Vagina (tissue), 2 donors: ENCODE data around the gene ADAM15. TPM values are rescaled to one million over a fixed set of nuclear protein-coding genes. Genes with fewer than 3 reads are reported as not detected.

Experiments used
- DNase-seq, 2 donors: peaks; one replicate each; pipeline ENCODE4 v3.0.0-alpha.2; 2017; ENCODE audit errors: extremely low spot score in 2 of 2
- H3K27ac ChIP-seq: fragments of 200-600 bp; sonication (generic); one replicate; pipeline ENCODE4 v1.5.1; 2019
- H3K27me3 ChIP-seq: fragments of 200-600 bp; sonication (generic); one replicate; pipeline ENCODE4 v1.5.1; 2019
- H3K36me3 ChIP-seq, 2 donors: fragments of 200-600 bp; sonication (generic); one replicate each; pipeline ENCODE4 v1.5.1; 2017 to 2019
- H3K4me1 ChIP-seq: fragments of 200-600 bp; sonication (generic); one replicate; pipeline ENCODE4 v1.5.1; 2019
- H3K4me3 ChIP-seq, 2 donors: fragments of 200-600 bp; sonication (generic); 1 replicate in 1 of 2; 2 replicates in 1 of 2; pipeline ENCODE4 v1.5.1; 2016 to 2019
- H3K9me3 ChIP-seq: fragments of 200-600 bp; sonication (generic); one replicate; pipeline ENCODE4 v1.5.1; 2019
- CTCF ChIP-seq, 3 experiments: fragments of 450-650 bp in 2 of 3; fragments of 200-600 bp in 1 of 3; sonication (generic) in 1 of 3; IDR thresholded peaks; one replicate each; pipeline ENCODE4 v1.5.1; 2017 to 2019; ENCODE audit warnings: antibody characterized with exemption in 3 of 3, mild to moderate bottlenecking in 2 of 3, moderate library complexity in 2 of 3
- POLR2A ChIP-seq, 2 donors: fragments of 450-650 bp; IDR thresholded peaks; one replicate each; pipeline ENCODE4 v1.6.1; 2017; ENCODE audit warnings: antibody characterized with exemption in 2 of 2, mild to moderate bottlenecking in 2 of 2, moderate library complexity in 2 of 2
- POLR2AphosphoS5 ChIP-seq, 2 donors: sonication (generic); formaldehyde crosslinking; IDR thresholded peaks; one replicate each; pipeline ENCODE4 v1.9.0; 2017; ENCODE audit warnings: antibody characterized with exemption in 2 of 2, mild to moderate bottlenecking in 2 of 2, low read depth in 1 of 2; ENCODE audit not compliant: insufficient read depth in 1 of 2
- intact Hi-C: fragments of 100-400 bp; cut with DNase I; formaldehyde crosslinking; loops from one replicate; pipeline ENCODE4 v1.15.1; 2023
- total RNA-seq: library from RNA; depleted of rRNA; stranded (reverse); fragments of >200 nt; gene quantifications from one replicate; pipeline ENCODE4 v1.2.3, GENCODE V29; 2016

ADAM15 gene
- total RNA-seq, 1 donor from 2014 or later, result 193 TPM

DNA sequence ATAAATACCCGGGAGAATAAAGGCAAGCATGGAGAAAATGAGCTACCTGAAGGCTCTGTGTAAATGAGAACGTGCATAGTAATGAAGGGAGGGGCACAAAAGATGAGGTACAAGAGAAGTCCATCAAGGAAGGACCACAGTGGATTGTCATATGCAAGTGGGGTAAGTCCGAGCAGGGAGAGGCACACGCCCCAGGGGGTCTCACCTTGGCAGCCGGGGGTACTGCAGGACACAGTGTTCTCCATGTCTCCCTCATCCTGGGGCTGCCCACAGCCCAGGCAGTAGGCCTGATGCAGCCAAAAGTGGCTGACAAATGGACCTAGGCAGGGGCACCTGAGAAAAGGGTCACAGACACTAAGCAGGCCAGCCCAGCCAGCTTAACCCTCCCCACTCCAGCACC is 27.5 kb upstream of the ADAM15 start:
- no peaks in the 10 kb centered on the region for H3K27me3 ChIP-seq
- TF ChIP-seq CTCF (IDR thresholded peaks at IDR 0.05) (no peak), POLR2AphosphoS5 (IDR thresholded peaks at IDR 0.05; ENCODE audit: insufficient read depth in 1 of 2, low read depth in 1 of 2) (no peak), POLR2A (IDR thresholded peaks at IDR 0.05) (no peak)
- no peaks in the 10 kb centered on the region for H3K36me3 ChIP-seq

GRCh38 chr1:155024315-155024714 is 26.8 kb upstream of the ADAM15 start:
- DNase-seq, result no peak
- H3K4me1 ChIP-seq, result peaks cover 7% of the 10 kb centered on the region
- no peaks in the 10 kb centered on the region for H3K36me3 ChIP-seq
- no peak overlapping the region for H3K27ac ChIP-seq
- no peak overlapping the region for H3K4me3 ChIP-seq
- intact Hi-C loops, result no loop called here
- no peaks in the 10 kb centered on the region for H3K27me3 ChIP-seq
- no peaks in the 10 kb centered on the region for H3K9me3 ChIP-seq
- no peak for TF ChIP-seq POLR2AphosphoS5 (IDR thresholded peaks at IDR 0.05; ENCODE audit: insufficient read depth in 1 of 2, low read depth in 1 of 2)
- TF ChIP-seq POLR2A (IDR thresholded peaks at IDR 0.05), result no peak
- TF ChIP-seq CTCF (IDR thresholded peaks at IDR 0.05), result no peak

More for the DNA sequence above, 27.5 kb upstream of the ADAM15 start:
- no peaks in the 10 kb centered on the region for H3K9me3 ChIP-seq
- intact Hi-C loops, result no loop called here
- DNase-seq, result no peak
- H3K4me1 ChIP-seq, result peaks cover 14% of the 10 kb centered on the region
- H3K27ac ChIP-seq, result no peak overlapping the region
- H3K4me3 ChIP-seq, result no peak overlapping the region

DNA sequence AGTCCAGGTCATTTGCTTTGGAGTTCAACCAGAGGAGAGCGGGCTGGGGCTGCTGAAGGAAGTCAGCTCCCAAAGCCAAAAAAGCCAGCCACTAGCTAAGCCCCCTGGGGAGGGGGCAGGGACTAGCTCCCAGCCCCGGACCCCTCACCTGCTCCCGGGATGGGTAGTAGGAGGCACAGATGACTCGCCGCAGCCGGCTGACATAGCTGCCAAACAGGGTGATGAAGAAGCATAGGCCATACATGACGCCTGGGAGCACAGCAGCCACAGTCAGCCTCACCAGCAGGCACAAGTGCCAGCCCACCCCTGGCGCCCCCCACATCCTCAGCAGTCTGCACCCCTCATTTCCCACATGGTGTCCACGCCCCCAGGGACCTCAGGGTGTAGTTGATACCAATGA is 25.0 kb upstream of the ADAM15 start:
- no peak for DNase-seq
- no peaks in the 10 kb centered on the region for H3K36me3 ChIP-seq
- no peak overlapping the region for H3K4me3 ChIP-seq
- H3K27me3 ChIP-seq, result no peaks in the 10 kb centered on the region
- intact Hi-C loops, result no loop called here
- H3K4me1 ChIP-seq, result no peaks in the 10 kb centered on the region
- TF ChIP-seq CTCF (IDR thresholded peaks at IDR 0.05) (no peak), POLR2A (IDR thresholded peaks at IDR 0.05) (no peak), POLR2AphosphoS5 (IDR thresholded peaks at IDR 0.05; ENCODE audit: insufficient read depth in 1 of 2, low read depth in 1 of 2) (no peak)
- H3K27ac ChIP-seq, result no peak overlapping the region
- no peaks in the 10 kb centered on the region for H3K9me3 ChIP-seq

GRCh38 chr1:155026588-155026987 is 24.5 kb upstream of the ADAM15 start:
- Histone ChIP-seq H3K27me3 (no peaks in the 10 kb centered on the region), H3K36me3 (no peaks in the 10 kb centered on the region), H3K4me1 (no peaks in the 10 kb centered on the region), H3K4me3 (no peak overlapping the region), H3K9me3 (no peaks in the 10 kb centered on the region), H3K27ac (no peak overlapping the region)
- no peak for DNase-seq
- TF ChIP-seq POLR2A (IDR thresholded peaks at IDR 0.05) (no peak), POLR2AphosphoS5 (IDR thresholded peaks at IDR 0.05; ENCODE audit: insufficient read depth in 1 of 2, low read depth in 1 of 2) (no peak), CTCF (IDR thresholded peaks at IDR 0.05) (no peak)
- intact Hi-C loops, result no loop called here

DNA sequence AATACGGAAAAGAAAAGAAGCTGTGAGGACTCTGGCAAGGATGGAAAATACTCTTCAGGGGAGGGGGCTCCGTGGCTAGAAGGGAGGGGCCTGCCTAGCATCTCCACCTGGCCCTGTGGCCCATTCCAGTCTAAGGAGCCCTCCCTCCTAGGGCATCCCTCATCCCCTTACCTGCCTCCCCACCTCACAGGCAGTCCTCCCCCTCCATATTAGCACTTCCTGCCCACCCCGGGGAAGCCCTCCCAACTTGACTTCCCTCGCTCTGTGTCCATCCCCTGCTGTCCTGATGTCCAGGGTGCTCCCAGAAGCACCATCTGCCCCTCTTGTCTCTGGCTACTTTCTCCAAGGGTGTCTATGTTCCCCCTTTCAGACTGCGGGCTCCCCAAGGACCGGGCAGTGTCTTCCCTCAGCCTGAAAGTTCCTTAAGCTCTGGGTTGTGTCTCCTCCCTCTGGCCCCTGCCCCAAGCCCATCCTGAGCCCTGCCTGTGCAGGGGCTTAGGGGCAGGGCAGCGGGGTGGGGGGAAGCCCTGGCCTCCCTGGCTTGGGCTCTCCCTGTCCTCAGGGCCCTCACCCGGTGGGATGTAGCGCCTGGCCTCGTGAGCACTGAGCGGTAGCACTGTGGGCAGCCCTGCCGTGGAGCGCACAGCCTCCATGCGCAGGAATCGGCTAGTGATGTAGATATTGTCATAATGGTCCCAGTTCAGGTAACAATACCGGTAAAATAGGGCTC is 21.4 kb upstream of the ADAM15 start:
- Histone ChIP-seq H3K36me3 (no peaks in the 10 kb centered on the region), H3K4me1 (peaks cover 6% of the 10 kb centered on the region), H3K4me3 (no peak overlapping the region), H3K9me3 (no peaks in the 10 kb centered on the region), H3K27ac (no peak overlapping the region), H3K27me3 (no peaks in the 10 kb centered on the region)
- DNase-seq, result no peak
- TF ChIP-seq POLR2AphosphoS5 (IDR thresholded peaks at IDR 0.05; ENCODE audit: insufficient read depth in 1 of 2, low read depth in 1 of 2), result no peak
- TF ChIP-seq CTCF (IDR thresholded peaks at IDR 0.05), result no peak
- TF ChIP-seq POLR2A (IDR thresholded peaks at IDR 0.05), result no peak
- intact Hi-C loops, result no loop called here
